Measurements from ENCODE around the gene CTCFL.

DNA sequence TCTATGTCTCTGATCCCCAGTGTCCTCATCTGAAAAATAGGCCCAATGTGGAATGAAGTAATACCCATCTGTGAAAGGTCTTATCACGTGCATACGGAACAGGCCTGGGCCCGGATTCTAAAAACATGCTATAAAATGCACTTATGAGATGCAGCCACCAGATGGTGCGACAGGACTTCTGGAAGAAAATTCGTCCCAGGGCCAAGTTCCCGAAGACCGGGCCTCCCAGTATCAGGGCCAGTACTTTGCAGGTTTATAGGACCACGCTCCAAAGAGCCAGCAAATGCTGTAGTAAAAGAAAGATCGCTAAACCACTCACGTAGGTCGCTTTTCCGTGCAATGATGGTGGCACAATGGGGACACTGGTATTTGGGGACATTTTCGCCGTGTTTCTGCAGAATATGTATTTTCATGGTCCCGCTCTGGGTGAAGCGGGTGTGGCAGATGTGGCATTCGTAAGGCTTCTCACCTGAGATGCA lies 10.6 kb downstream of the CTCFL start:
- TF ChIP-seq POLR2A (IDR thresholded peaks at IDR 0.05): no peak
- TF ChIP-seq, protein P1, sequence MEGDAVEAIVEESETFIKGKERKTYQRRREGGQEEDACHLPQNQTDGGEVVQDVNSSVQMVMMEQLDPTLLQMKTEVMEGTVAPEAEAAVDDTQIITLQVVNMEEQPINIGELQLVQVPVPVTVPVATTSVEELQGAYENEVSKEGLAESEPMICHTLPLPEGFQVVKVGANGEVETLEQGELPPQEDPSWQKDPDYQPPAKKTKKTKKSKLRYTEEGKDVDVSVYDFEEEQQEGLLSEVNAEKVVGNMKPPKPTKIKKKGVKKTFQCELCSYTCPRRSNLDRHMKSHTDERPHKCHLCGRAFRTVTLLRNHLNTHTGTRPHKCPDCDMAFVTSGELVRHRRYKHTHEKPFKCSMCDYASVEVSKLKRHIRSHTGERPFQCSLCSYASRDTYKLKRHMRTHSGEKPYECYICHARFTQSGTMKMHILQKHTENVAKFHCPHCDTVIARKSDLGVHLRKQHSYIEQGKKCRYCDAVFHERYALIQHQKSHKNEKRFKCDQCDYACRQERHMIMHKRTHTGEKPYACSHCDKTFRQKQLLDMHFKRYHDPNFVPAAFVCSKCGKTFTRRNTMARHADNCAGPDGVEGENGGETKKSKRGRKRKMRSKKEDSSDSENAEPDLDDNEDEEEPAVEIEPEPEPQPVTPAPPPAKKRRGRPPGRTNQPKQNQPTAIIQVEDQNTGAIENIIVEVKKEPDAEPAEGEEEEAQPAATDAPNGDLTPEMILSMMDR (IDR thresholded peaks at IDR 0.05): peak; percentile 51 to 88 (median 74)
